ENCODE measurements around the gene ALDH2. TPM values are rescaled to one million over a fixed set of nuclear protein-coding genes. Genes with fewer than 3 reads are reported as not detected.

ALDH2 gene
- total and polyA plus RNA-seq, 7 donors: 66.6 to 212 (median 135) TPM

GRCh38 chr12:111757361-111758119, 9.2 kb upstream of the ALDH2 start:
- WGBS, 3 donors: 46 to 60% (median 52%) methylated on average over 15 of the region's 15 CpGs
- no peak for TF ChIP-seq CTCF (IDR thresholded peaks at IDR 0.05)
- Histone ChIP-seq H3K9me3 (no peaks in the 10 kb centered on the region), H3K4me3 (no peak overlapping the region), H3K27ac (peak overlapping the region; percentile 86), H3K36me3 (ENCODE audit: insufficient read depth in 1 of 2, low read depth in 1 of 2) (peaks cover 2 to 27% of the 10 kb centered on the region in 2 donors), H3K4me1 (peaks cover 31% of the 10 kb centered on the region), H3K27me3 (ENCODE audit: insufficient read depth in 3 of 3, low read length in 2 of 3) (no peaks in the 10 kb centered on the region)
- intact Hi-C loops (cut with DNase I): no loop called here
- DNase-seq: peak; percentile 64 to 76
- ATAC-seq: peak; percentile 22 to 59 (median 30)

GRCh38 chr12:111758120-111758561, 8.6 kb upstream of the ALDH2 start:
- intact Hi-C loops (cut with DNase I): no loop called here
- Histone ChIP-seq H3K9me3 (no peaks in the 10 kb centered on the region), H3K27ac (peak overlapping the region; percentile 86), H3K27me3 (ENCODE audit: insufficient read depth in 3 of 3, low read length in 2 of 3) (no peaks in the 10 kb centered on the region), H3K36me3 (ENCODE audit: insufficient read depth in 1 of 2, low read depth in 1 of 2) (peaks cover 2 to 27% of the 10 kb centered on the region in 2 donors), H3K4me1 (peaks cover 31% of the 10 kb centered on the region), H3K4me3 (no peak overlapping the region)
- DNase-seq (peak; percentile 50 to 77), ATAC-seq (peak; percentile 59 to 89 (median 81))
- no peak for TF ChIP-seq CTCF (IDR thresholded peaks at IDR 0.05)
- 19 to 34% (median 29%) methylated on average over 8 to 9 of the region's 9 CpGs for WGBS, 3 donors

GRCh38 chr12:111759271-111759670, 7.5 kb upstream of the ALDH2 start:
- H3K27me3 ChIP-seq (ENCODE audit: insufficient read depth in 3 of 3, low read length in 2 of 3): no peaks in the 10 kb centered on the region
- no peaks in the 10 kb centered on the region for H3K9me3 ChIP-seq
- no peak for ATAC-seq
- TF ChIP-seq CTCF (IDR thresholded peaks at IDR 0.05): no peak
- peaks cover 2 to 21% of the 10 kb centered on the region in 2 donors for H3K36me3 ChIP-seq (ENCODE audit: insufficient read depth in 1 of 2, low read depth in 1 of 2)
- intact Hi-C loops (cut with DNase I): no loop called here
- no peak for DNase-seq
- peak overlapping the region; percentile 86 for H3K27ac ChIP-seq
- 84 to 94% (median 89%) methylated on average over 7 of the region's 7 CpGs for WGBS, 3 donors
- peaks cover 28% of the 10 kb centered on the region for H3K4me1 ChIP-seq
- no peak overlapping the region for H3K4me3 ChIP-seq

- peaks cover 22% of the 10 kb centered on the region for H3K4me1 ChIP-seq
- H3K27ac ChIP-seq: no peak overlapping the region
- peaks cover 2 to 16% of the 10 kb centered on the region in 2 donors for H3K36me3 ChIP-seq (ENCODE audit: insufficient read depth in 1 of 2, low read depth in 1 of 2)
- no peaks in the 10 kb centered on the region for H3K27me3 ChIP-seq (ENCODE audit: insufficient read depth in 3 of 3, low read length in 2 of 3)
- intact Hi-C loops (cut with DNase I): loop anchor here in 1 of 2 donors (1.0 kb wide), 1 partner anchor 16 kb away; no protein-coding TSS in a partner anchor
- H3K9me3 ChIP-seq: no peaks in the 10 kb centered on the region
- 71 to 81% (median 72%) methylated on average over 9 of the region's 9 CpGs for WGBS, 3 donors
- no peak overlapping the region for H3K4me3 ChIP-seq
- DNase-seq (no peak), ATAC-seq (no peak)
- TF ChIP-seq CTCF (IDR thresholded peaks at IDR 0.05): no peak
Observed at GRCh38 chr12:111759991-111760390, 6.7 kb upstream of the ALDH2 start.
